ENCODE data around the gene GSDME. TPM values are rescaled to one million over a fixed set of nuclear protein-coding genes. Genes with fewer than 3 reads are reported as not detected.

The GSDME gene
- total RNA-seq, 1 experiment from 2014 or later: 5.5 TPM

DNA sequence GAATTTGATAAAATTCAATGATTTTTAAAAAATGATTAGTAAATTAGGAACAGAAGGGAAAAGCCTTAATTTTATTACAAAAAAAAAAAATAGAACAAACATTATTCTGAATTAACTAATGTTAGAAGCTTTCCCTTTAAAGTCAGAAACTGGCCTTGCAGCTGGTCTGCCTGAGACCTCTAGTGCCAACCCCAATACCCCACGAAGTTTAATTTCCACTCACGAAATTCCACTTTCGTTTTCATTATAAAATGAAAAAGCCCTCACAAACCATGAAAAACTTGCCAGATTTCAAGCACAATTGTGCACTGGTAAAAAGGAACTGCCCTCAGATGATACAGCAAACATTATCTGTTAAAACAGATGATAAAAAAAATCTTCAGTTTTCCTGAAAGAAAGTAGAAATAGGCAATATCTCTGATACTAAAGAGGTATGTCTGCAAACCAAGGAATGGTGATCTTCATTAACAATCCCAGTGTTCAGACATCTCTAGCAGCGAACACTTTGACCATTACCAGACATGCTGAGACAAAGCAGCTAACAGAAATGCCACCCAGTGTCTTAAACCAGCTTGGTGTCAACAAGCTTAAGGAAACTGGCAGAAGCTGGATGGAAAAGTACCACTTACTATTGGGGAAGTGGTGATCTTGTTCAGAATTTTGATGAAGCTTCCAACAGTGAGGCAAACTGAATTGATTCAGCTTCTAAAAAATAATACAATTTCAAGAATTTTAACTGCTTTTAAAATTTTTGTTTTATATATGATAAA is 103.8 kb downstream of the GSDME start:
- no peak overlapping the region for H3K4ac ChIP-seq (ENCODE audit: low read depth, low read length)
- no peak overlapping the region for H2BK12ac ChIP-seq (ENCODE audit: insufficient read length, low read depth, low read length)
- H2AK5ac ChIP-seq (ENCODE audit: insufficient read length, low read length): no peak overlapping the region
- no peaks in the 10 kb centered on the region for H3K4me1 ChIP-seq (ENCODE audit: insufficient read depth, low read length)
- H2BK20ac ChIP-seq (ENCODE audit: low read depth, low read length, poor library complexity, severe bottlenecking): no peak overlapping the region
- no peak overlapping the region for H3K18ac ChIP-seq (ENCODE audit: insufficient read length, low read depth, low read length)
- no peak overlapping the region for H3T11ph ChIP-seq (ENCODE audit: low read length)
- no peak overlapping the region for H3K14ac ChIP-seq (ENCODE audit: insufficient read depth, low read length)
- Mint-ChIP-seq H3K9me3 (no peaks in the 10 kb centered on the region), H3K27me3 (ENCODE audit: low read depth) (no peaks in the 10 kb centered on the region), H3K4me1 (peaks cover 0 to 10% of the 10 kb centered on the region in 2 experiments; a peak in 1 of 4 replicates), H3K4me3 (no peak overlapping the region), H3K36me3 (ENCODE audit: insufficient read depth in 1 of 3, low read depth in 3 of 3) (peaks cover 9 to 11% (median 9%) of the 10 kb centered on the region in 3 experiments; a peak in 4 of 7 replicates), H3K27ac (peak overlapping the region in 2 of 3 experiments; percentile 2 to 79; a peak in 3 of 7 replicates)
- H3K23ac ChIP-seq (ENCODE audit: insufficient read length, low read depth, low read length): no peak overlapping the region
- H4K91ac ChIP-seq (ENCODE audit: insufficient read length, low read depth, low read length): no peak overlapping the region
- H3K4me2 ChIP-seq (ENCODE audit: insufficient read depth, insufficient read length, low read length): no peak overlapping the region
- no peaks in the 10 kb centered on the region for H3K79me1 ChIP-seq (ENCODE audit: insufficient read depth, low read depth, low read length, poor library complexity, severe bottlenecking)
- H3K27ac ChIP-seq (ENCODE audit: insufficient read length, low read depth, low read length): no peak overlapping the region
- H3K23me2 ChIP-seq (ENCODE audit: insufficient read length, low read depth, low read length, poor library complexity, severe bottlenecking): no peaks in the 10 kb centered on the region
- no peak overlapping the region for H4K8ac ChIP-seq (replicated peaks; ENCODE audit: insufficient read length, low read depth, low read length)
- no peaks in the 10 kb centered on the region for H3K27me3 ChIP-seq (ENCODE audit: insufficient read depth, low read length)
- TF ChIP-seq, protein P1, sequence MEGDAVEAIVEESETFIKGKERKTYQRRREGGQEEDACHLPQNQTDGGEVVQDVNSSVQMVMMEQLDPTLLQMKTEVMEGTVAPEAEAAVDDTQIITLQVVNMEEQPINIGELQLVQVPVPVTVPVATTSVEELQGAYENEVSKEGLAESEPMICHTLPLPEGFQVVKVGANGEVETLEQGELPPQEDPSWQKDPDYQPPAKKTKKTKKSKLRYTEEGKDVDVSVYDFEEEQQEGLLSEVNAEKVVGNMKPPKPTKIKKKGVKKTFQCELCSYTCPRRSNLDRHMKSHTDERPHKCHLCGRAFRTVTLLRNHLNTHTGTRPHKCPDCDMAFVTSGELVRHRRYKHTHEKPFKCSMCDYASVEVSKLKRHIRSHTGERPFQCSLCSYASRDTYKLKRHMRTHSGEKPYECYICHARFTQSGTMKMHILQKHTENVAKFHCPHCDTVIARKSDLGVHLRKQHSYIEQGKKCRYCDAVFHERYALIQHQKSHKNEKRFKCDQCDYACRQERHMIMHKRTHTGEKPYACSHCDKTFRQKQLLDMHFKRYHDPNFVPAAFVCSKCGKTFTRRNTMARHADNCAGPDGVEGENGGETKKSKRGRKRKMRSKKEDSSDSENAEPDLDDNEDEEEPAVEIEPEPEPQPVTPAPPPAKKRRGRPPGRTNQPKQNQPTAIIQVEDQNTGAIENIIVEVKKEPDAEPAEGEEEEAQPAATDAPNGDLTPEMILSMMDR (conservative IDR thresholded peaks at IDR 0.05): no peak
- H2AFZ ChIP-seq (ENCODE audit: low read length): no peak overlapping the region
- WGBS (ENCODE audit: extremely low coverage, insufficient read length, low lambda C conversion rate): 100% methylated on average over 3 of the region's 4 CpGs
- no peaks in the 10 kb centered on the region for H3K79me2 ChIP-seq (ENCODE audit: insufficient read depth, low read length)
- H2BK120ac ChIP-seq (ENCODE audit: low read depth, low read length, poor library complexity, severe bottlenecking): no peak overlapping the region
- H4K20me1 ChIP-seq (ENCODE audit: control insufficient read depth, insufficient read depth, insufficient read length): no peaks in the 10 kb centered on the region
- DNase-seq: no peak
- no peak overlapping the region for H3K9ac ChIP-seq (ENCODE audit: extremely low read depth, insufficient read length, low read length)
- H3K9me3 ChIP-seq (ENCODE audit: control insufficient read depth, low read depth, low read length): no peaks in the 10 kb centered on the region
- H4K5ac ChIP-seq (ENCODE audit: insufficient read length, low read depth, low read length): no peak overlapping the region
- H2BK15ac ChIP-seq (ENCODE audit: low read depth, low read length): no peak overlapping the region
- H2BK5ac ChIP-seq (ENCODE audit: insufficient read length, low read length): no peak overlapping the region
- no peak overlapping the region for H3K56ac ChIP-seq (ENCODE audit: insufficient read length, low read depth, low read length)

Data from H9 (cell line).